ENCODE results near the gene BMP4. TPM values are rescaled to one million over a fixed set of nuclear protein-coding genes. Genes with fewer than 3 reads are reported as not detected.
A peak's percentile ranks its signal among the peaks of the same experiment; 100 is the strongest.

Gene BMP4
- total RNA-seq, result 10 to 100 TPM; 12.1 to 53.6 (median 20.2) TPM

DNA sequence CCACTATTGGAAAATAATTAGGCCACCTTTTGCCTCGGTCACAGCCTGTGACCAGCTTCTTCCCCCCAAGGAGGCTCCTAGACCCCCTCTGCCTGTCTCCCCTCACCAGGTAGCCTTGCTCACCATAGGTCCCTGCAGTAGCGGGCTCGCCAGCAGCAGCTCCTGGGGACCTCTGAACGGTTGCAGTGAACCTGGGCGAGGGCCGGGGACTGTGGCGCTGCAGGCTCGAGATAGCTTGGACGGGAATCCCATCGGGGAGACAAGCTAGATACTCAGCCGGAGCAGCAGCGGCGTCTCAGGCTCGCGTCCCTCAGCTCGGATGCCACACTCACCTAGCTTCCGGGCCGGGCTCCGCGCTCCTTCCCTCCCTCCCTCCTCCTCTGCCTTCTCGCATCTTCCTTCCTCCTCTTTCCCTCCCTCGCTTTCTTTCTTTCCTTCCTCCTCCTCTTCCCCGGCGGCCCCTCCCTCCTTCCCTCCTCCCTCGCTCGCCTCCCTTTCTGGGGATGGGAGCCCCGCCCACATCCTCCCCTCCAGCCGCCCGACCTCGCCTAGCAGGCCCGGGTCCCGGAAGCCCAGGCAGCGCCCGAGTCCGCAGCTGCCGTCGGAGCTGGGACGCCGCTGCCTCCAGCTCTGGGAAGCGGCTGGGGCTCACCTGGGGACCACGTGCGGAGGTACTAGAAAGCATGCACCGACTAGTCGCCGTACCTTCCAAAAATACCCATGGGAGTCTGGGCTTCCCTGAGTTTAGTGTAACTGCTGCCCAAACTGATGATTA lies at the start of gene BMP4:
BMP4 (minus strand) TSS at position 399 of the 775 bp plus-strand sequence. CDS start 4,603 bp downstream, outside the sequence.
- H3K36me3 ChIP-seq, result no peaks in the 10 kb centered on the region
- no peaks in the 10 kb centered on the region for H3K27me3 ChIP-seq
- H3K4me1 ChIP-seq, result peaks cover 0 to 18% (median 3%) of the 10 kb centered on the region in 4 donors
- TF ChIP-seq, protein P1, sequence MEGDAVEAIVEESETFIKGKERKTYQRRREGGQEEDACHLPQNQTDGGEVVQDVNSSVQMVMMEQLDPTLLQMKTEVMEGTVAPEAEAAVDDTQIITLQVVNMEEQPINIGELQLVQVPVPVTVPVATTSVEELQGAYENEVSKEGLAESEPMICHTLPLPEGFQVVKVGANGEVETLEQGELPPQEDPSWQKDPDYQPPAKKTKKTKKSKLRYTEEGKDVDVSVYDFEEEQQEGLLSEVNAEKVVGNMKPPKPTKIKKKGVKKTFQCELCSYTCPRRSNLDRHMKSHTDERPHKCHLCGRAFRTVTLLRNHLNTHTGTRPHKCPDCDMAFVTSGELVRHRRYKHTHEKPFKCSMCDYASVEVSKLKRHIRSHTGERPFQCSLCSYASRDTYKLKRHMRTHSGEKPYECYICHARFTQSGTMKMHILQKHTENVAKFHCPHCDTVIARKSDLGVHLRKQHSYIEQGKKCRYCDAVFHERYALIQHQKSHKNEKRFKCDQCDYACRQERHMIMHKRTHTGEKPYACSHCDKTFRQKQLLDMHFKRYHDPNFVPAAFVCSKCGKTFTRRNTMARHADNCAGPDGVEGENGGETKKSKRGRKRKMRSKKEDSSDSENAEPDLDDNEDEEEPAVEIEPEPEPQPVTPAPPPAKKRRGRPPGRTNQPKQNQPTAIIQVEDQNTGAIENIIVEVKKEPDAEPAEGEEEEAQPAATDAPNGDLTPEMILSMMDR (IDR thresholded peaks at IDR 0.05), result no peak
- TF ChIP-seq POLR2A (IDR thresholded peaks at IDR 0.05), result peak; percentile 32 to 60
- H3K9me3 ChIP-seq, result no peaks in the 10 kb centered on the region
- peak within 1 kb of the TSS; percentile 39 to 76 (median 61) for H3K4me3 ChIP-seq
- H3K27ac ChIP-seq, result peak within 1 kb of the TSS; percentile 68 to 95 (median 86)
- peak; percentile 39 to 87 (median 87) for DNase-seq

DNA sequence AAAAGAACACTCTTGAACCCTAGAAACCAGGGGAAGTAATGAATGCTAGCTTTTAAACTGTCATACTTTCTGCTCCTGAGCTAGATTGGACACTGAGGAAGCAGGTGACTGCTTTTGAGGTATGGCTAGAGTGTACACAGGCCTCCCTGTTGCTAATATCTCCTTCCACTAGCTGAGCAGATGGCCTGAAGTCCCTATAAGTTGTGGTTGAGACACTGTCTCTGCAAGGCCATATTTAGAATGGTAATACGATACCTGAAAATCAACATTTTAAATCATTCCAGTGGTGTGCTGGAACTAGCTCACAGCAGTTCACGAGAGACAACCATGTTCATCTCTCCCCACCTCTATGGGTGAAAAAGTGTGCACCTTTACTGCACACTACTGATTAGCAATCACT lies 46.4 kb upstream of the BMP4 start:
- no peaks in the 10 kb centered on the region for H3K4me1 ChIP-seq
- DNase-seq, result no peak

DNA sequence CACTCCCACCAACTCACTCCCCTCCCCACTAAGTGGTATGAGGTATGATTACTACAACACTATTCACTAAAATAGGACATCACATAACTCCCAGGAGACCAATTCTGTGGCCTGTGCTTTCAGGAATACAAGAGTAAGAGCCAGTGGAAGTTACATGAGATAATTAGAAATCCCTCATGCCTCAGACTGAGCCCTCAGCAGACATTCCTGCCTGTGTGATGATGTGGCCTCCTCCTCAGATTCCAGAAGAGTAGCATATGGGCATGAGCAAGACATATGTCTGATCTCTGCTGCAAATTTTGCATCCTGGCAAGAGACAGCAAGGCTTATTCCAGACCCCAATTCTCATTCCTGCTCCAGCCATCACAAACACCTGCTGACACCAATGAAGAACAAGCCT lies 46.0 kb upstream of the BMP4 start:
- TF ChIP-seq, protein P1 (IDR thresholded peaks at IDR 0.05), result no peak
- TF ChIP-seq POLR2A (IDR thresholded peaks at IDR 0.05), result no peak
- H3K27me3 ChIP-seq, result no peaks in the 10 kb centered on the region
- no peak overlapping the region for H3K27ac ChIP-seq
- H3K4me3 ChIP-seq, result no peak overlapping the region
- H3K36me3 ChIP-seq, result no peaks in the 10 kb centered on the region
- H3K4me1 ChIP-seq, result no peaks in the 10 kb centered on the region
- no peaks in the 10 kb centered on the region for H3K9me3 ChIP-seq
- DNase-seq, result no peak

More for the DNA sequence above, 46.4 kb upstream of the BMP4 start:
- no peaks in the 10 kb centered on the region for H3K27me3 ChIP-seq
- no peak overlapping the region for H3K27ac ChIP-seq
- no peaks in the 10 kb centered on the region for H3K36me3 ChIP-seq
- H3K9me3 ChIP-seq, result no peaks in the 10 kb centered on the region
- no peak for TF ChIP-seq POLR2A (IDR thresholded peaks at IDR 0.05)
- TF ChIP-seq, protein P1 (IDR thresholded peaks at IDR 0.05), result no peak
- H3K4me3 ChIP-seq, result no peak overlapping the region

DNA sequence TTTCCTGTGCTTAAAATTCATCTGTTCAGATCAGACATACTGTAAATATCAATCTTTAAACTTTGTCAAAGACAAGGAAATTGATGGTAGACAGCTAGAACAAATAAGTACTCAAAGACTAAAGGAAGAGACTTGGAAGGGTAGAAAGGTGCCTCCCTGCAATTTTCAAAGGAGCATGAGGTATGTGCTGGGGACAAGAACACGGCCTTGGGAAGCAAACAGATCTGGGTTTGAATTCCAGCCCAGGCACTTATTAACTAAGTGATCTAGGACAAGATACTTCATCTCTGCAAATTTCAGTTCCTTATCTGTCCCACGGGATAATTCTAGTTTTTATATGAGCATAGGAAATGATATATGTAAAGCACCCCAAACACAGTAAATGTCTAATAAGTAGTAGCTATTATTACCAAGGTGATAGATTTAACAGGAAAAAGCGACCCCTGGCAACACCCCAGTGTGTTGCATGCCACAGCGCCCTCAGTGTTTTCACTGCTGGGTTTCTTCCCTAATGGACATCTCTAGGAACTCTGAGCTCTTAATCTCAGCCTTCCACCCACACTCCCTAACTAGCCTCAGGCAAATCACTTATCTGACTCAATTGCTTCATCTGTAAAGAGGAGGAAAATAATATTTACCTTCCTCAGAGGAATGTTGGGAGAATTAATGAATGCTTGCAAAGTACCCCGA lies 44.7 kb upstream of the BMP4 start:
- Histone ChIP-seq H3K36me3 (no peaks in the 10 kb centered on the region), H3K9me3 (no peaks in the 10 kb centered on the region), H3K27me3 (no peaks in the 10 kb centered on the region), H3K4me3 (no peak overlapping the region), H3K27ac (no peak overlapping the region), H3K4me1 (no peaks in the 10 kb centered on the region)
- no peak for TF ChIP-seq POLR2A (IDR thresholded peaks at IDR 0.05)
- TF ChIP-seq, protein P1 (IDR thresholded peaks at IDR 0.05), result no peak
- DNase-seq, result no peak

DNA sequence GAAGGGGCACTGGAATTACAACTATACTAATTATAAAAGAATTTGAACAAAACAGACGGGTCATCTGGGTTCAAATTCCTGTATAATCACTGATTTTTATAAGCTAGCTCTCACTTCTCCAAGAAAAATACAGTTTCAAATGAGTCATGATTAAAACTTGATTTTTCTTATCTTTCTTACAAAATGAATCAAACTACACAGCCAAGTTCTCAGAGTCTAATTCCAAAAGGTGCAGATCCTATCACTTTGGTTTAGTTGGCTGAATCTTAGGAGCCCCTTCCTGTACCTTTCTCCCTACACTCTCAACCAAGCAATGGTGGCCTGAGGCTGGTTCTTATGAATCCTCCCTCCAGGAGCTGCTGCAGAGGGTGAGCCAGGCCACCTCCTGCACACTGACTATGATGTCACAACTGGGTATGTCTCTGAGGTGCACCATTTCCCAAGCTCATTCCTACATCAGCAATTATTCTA lies 43.8 kb upstream of the BMP4 start:
- no peak for DNase-seq
- Histone ChIP-seq H3K4me3 (no peak overlapping the region), H3K36me3 (no peaks in the 10 kb centered on the region), H3K27me3 (no peaks in the 10 kb centered on the region), H3K9me3 (no peaks in the 10 kb centered on the region), H3K27ac (no peak overlapping the region), H3K4me1 (no peaks in the 10 kb centered on the region)
- TF ChIP-seq, protein P1 (IDR thresholded peaks at IDR 0.05), result no peak
- TF ChIP-seq POLR2A (IDR thresholded peaks at IDR 0.05), result no peak

Data from Peyer's patch (tissue), 4 donors.